HepG2 (cell line): Measurements from ENCODE around the gene RGL3. TPM values are rescaled to one million over a fixed set of nuclear protein-coding genes. Genes with fewer than 3 reads are reported as not detected.

Experiments used
- AFF4 ChIP-seq: sonication (generic); formaldehyde crosslinking; IDR thresholded peaks from 2 replicates; pipeline ENCODE4 v1.4.0; 2020; ENCODE audit warnings: missing genetic modification reagents
- DMTF1 ChIP-seq: sonication (generic); formaldehyde crosslinking; IDR thresholded peaks from 2 replicates; pipeline ENCODE4 v1.4.0; 2020; ENCODE audit warnings: mild to moderate bottlenecking, missing genetic modification reagents
- HNF4A ChIP-seq: sonication (generic); formaldehyde crosslinking; IDR thresholded peaks from 2 replicates; pipeline ENCODE4 v1.4.0; 2020; ENCODE audit warnings: missing genetic modification reagents
- KLF9 ChIP-seq: IDR thresholded peaks from 2 replicates; pipeline ENCODE4 v1.6.1; 2016; ENCODE audit warnings: low read depth
- SRF ChIP-seq: IDR thresholded peaks from 2 replicates; pipeline ENCODE4 v1.6.1; 2011; ENCODE audit warnings: mild to moderate bottlenecking, low read depth, low read length, moderate library complexity
- ZNF362 ChIP-seq: sonication (generic); formaldehyde crosslinking; IDR thresholded peaks from 2 replicates; pipeline ENCODE4 v1.4.0; 2020; ENCODE audit warnings: missing genetic modification reagents, mild to moderate bottlenecking, borderline replicate concordance
- polyA plus RNA-seq, 8 experiments: library from polyadenylated mRNA; depleted of rRNA in 3 of 8; stranded (reverse) in 7 of 8; unstranded in 1 of 8; fragments of >200 nt; fragmentation: Illumina TruSeq in 4 of 8; extraction: Trizol in 4 of 8; gene quantifications; 2 replicates each; pipeline versions ENCODE4 v1.2.1 to v1.2.3, GENCODE V29; 2011 to 2016; ENCODE audit warnings: low read depth in 4 of 8, missing spikeins in 1 of 8, mixed read lengths in 1 of 8; ENCODE audit not compliant: insufficient read depth in 1 of 8
- total RNA-seq, 5 experiments: library from RNA; depleted of rRNA; stranded (reverse); fragments of >200 nt; fragmentation: Illumina TruSeq; extraction: Trizol; gene quantifications; 2 replicates each; pipeline ENCODE4 v1.2.3, GENCODE V29; 2016; ENCODE audit warnings: low read depth in 1 of 5
- TF ChIP-seq, protein P1 (sequence below): sonication (generic); formaldehyde crosslinking; IDR thresholded peaks from 2 replicates; pipeline ENCODE4 v1.8.1; 2023; ENCODE audit warnings: mild to moderate bottlenecking, missing genetic modification reagents
- TF ChIP-seq, protein P2 (sequence below), 2 experiments: sonication (generic) in 1 of 2; formaldehyde crosslinking in 1 of 2; IDR thresholded peaks; 2 replicates each; pipeline versions ENCODE4 v1.6.1 to v1.9.0; 2014 to 2022; ENCODE audit warnings: antibody characterized with exemption in 1 of 2, borderline replicate concordance in 1 of 2, inconsistent platforms in 1 of 2, low read depth in 1 of 2, missing genetic modification reagents in 1 of 2
- TF ChIP-seq, protein P3 (sequence below): sonication (generic); formaldehyde crosslinking; IDR thresholded peaks from 2 replicates; pipeline ENCODE4 v1.4.0; 2020; ENCODE audit warnings: missing genetic modification reagents, borderline replicate concordance

Gene RGL3
- total and polyA plus RNA-seq, 2 of the 13 experiments (the other 11 are each of a cell fraction or from before 2014, with no cell fraction given) = 4.2 to 7.6 TPM

- TF ChIP-seq, protein P1, sequence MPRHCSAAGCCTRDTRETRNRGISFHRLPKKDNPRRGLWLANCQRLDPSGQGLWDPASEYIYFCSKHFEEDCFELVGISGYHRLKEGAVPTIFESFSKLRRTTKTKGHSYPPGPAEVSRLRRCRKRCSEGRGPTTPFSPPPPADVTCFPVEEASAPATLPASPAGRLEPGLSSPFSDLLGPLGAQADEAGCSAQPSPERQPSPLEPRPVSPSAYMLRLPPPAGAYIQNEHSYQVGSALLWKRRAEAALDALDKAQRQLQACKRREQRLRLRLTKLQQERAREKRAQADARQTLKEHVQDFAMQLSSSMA (CRISPR knock-in tag) = no peak
- TF ChIP-seq DMTF1 (no peak), AFF4 (CRISPR knock-in tag) (no peak), SRF (no peak), ZNF362 (CRISPR knock-in tag) (no peak), HNF4A (CRISPR knock-in tag) (no peak), KLF9 (CRISPR knock-in tag) (no peak)
- TF ChIP-seq, protein P2, sequence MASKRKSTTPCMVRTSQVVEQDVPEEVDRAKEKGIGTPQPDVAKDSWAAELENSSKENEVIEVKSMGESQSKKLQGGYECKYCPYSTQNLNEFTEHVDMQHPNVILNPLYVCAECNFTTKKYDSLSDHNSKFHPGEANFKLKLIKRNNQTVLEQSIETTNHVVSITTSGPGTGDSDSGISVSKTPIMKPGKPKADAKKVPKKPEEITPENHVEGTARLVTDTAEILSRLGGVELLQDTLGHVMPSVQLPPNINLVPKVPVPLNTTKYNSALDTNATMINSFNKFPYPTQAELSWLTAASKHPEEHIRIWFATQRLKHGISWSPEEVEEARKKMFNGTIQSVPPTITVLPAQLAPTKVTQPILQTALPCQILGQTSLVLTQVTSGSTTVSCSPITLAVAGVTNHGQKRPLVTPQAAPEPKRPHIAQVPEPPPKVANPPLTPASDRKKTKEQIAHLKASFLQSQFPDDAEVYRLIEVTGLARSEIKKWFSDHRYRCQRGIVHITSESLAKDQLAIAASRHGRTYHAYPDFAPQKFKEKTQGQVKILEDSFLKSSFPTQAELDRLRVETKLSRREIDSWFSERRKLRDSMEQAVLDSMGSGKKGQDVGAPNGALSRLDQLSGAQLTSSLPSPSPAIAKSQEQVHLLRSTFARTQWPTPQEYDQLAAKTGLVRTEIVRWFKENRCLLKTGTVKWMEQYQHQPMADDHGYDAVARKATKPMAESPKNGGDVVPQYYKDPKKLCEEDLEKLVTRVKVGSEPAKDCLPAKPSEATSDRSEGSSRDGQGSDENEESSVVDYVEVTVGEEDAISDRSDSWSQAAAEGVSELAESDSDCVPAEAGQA (IDR thresholded peaks at IDR 0.05; ENCODE audit: low read depth) = no peak
- TF ChIP-seq, protein P2 (CRISPR knock-in tag; IDR thresholded peaks at IDR 0.05; ENCODE audit: borderline replicate concordance) = no peak
- TF ChIP-seq, protein P3, sequence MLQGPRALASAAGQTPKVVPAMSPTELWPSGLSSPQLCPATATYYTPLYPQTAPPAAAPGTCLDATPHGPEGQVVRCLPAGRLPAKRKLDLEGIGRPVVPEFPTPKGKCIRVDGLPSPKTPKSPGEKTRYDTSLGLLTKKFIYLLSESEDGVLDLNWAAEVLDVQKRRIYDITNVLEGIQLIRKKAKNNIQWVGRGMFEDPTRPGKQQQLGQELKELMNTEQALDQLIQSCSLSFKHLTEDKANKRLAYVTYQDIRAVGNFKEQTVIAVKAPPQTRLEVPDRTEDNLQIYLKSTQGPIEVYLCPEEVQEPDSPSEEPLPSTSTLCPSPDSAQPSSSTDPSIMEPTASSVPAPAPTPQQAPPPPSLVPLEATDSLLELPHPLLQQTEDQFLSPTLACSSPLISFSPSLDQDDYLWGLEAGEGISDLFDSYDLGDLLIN (CRISPR knock-in tag) = no peak
Observed at GRCh38 chr19:11346104-11346940, 72.8 kb downstream of the RGL3 start, which contains the start of the genes CCDC159 and TMEM205 (continued).
